Measurements from ENCODE around the gene IRX4.

GRCh38 chr5:1874348-1874747 is 8.4 kb downstream of the IRX4 start:
- TF ChIP-seq CTCF (IDR thresholded peaks at IDR 0.05): no peak
- no peak for TF ChIP-seq POLR2A (IDR thresholded peaks at IDR 0.05)
